Peyer's patch (tissue), 4 donors: ENCODE results near the gene IKZF4.
"Not testable (repeated sequence)": the region's sequence is repeated elsewhere in the genome, so short reads cannot be mapped to it uniquely, and the experiment has no call there.

Experiments used
- CTCF ChIP-seq, 6 experiments: fragments of 450-650 bp in 4 of 6; fragments of 200-600 bp in 2 of 6; sonication (generic) in 1 of 6; IDR thresholded peaks; one replicate each; pipeline ENCODE4 v1.5.1; 2017 to 2019; ENCODE audit warnings: antibody characterized with exemption in 6 of 6, mild to moderate bottlenecking in 3 of 6, moderate library complexity in 1 of 6
- POLR2A ChIP-seq, 2 donors: fragments of 450-650 bp; IDR thresholded peaks; one replicate each; pipeline ENCODE4 v1.5.1; 2017; ENCODE audit warnings: antibody characterized with exemption in 2 of 2, mild to moderate bottlenecking in 2 of 2, moderate library complexity in 2 of 2

DNA sequence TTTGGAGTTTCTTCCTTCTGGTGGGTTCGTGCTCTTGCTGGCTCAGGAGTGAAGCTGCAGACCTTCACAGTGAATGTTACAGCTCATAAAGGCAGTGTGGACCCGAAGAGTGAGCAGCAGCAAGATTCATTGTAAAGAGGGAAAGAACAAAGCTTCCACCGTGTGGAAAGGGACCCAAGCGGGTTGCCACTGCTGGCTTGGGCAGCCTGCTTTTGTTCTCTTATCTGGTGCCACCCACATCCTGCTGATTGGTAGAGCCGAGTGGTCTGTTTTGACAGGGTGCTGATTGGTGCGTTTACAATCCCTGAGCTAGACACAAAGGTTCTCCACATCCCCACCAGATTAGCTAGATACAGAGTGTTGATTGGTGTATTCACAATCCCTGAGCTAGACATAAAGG, 21.3 kb upstream of the IKZF4 start:
- TF ChIP-seq POLR2A, CTCF (IDR thresholded peaks at IDR 0.05): not testable (repeated sequence)
